NT2/D1 (cell line): ENCODE results near the gene HOXA4.

Experiments
- SUZ12 ChIP-seq: IDR thresholded peaks from 2 replicates; pipeline ENCODE4 v1.6.1; 2011; ENCODE audit not compliant: insufficient read length, insufficient read depth; ENCODE audit errors: extremely low read depth
- ZNF274 ChIP-seq: IDR thresholded peaks from 2 replicates; pipeline ENCODE4 v1.6.1; 2011; ENCODE audit warnings: mild to moderate bottlenecking, low read depth, low read length

- TF ChIP-seq SUZ12 = no peak
- no peak for TF ChIP-seq ZNF274
Observed at GRCh38 chr7:27155816-27156507, 25.4 kb upstream of the HOXA4 start.
